ENCODE results near the gene VPS52.

VPS52 gene

GRCh38 chr6:33305052-33305451, 33.4 kb upstream of the VPS52 start:
- H3K4me1 Mint-ChIP-seq: peaks cover 14% of the 10 kb centered on the region
- H3K27ac Mint-ChIP-seq: no peak overlapping the region
- peaks cover 7% of the 10 kb centered on the region for H3K27me3 Mint-ChIP-seq (ENCODE audit: low read depth, poor library complexity)
- H3K4me3 Mint-ChIP-seq: no peak overlapping the region
- H3K9me3 Mint-ChIP-seq: no peaks in the 10 kb centered on the region
- H3K36me3 Mint-ChIP-seq (ENCODE audit: low read depth): no peaks in the 10 kb centered on the region
- TF ChIP-seq CTCF (IDR thresholded peaks at IDR 0.05): no peak
- DNase-seq: no peak

GRCh38 chr6:33304216-33304615, 32.5 kb upstream of the VPS52 start:
- no peaks in the 10 kb centered on the region for H3K36me3 Mint-ChIP-seq (ENCODE audit: low read depth)
- peaks cover 3% of the 10 kb centered on the region for H3K27me3 Mint-ChIP-seq (ENCODE audit: low read depth, poor library complexity)
- no peak for DNase-seq
- no peak for TF ChIP-seq CTCF (IDR thresholded peaks at IDR 0.05)
- peaks cover 23% of the 10 kb centered on the region for H3K4me1 Mint-ChIP-seq
- H3K9me3 Mint-ChIP-seq: no peaks in the 10 kb centered on the region
- no peak overlapping the region for H3K27ac Mint-ChIP-seq
- no peak overlapping the region for H3K4me3 Mint-ChIP-seq

GRCh38 chr6:33301877-33302276, 30.2 kb upstream of the VPS52 start:
- DNase-seq: no peak
- H3K9me3 Mint-ChIP-seq: no peaks in the 10 kb centered on the region
- H3K27ac Mint-ChIP-seq: no peak overlapping the region
- TF ChIP-seq CTCF (IDR thresholded peaks at IDR 0.05): no peak
- peaks cover 3% of the 10 kb centered on the region for H3K27me3 Mint-ChIP-seq (ENCODE audit: low read depth, poor library complexity)
- no peaks in the 10 kb centered on the region for H3K36me3 Mint-ChIP-seq (ENCODE audit: low read depth)
- H3K4me1 Mint-ChIP-seq: peaks cover 29% of the 10 kb centered on the region
- peak overlapping the region; percentile 98 for H3K4me3 Mint-ChIP-seq

- TF ChIP-seq CTCF (IDR thresholded peaks at IDR 0.05): peak; percentile 61
- H3K27ac Mint-ChIP-seq: peak overlapping the region; percentile 99
- peak overlapping the region; percentile 98 for H3K4me3 Mint-ChIP-seq
- H3K36me3 Mint-ChIP-seq (ENCODE audit: low read depth): no peaks in the 10 kb centered on the region
- H3K27me3 Mint-ChIP-seq (ENCODE audit: low read depth, poor library complexity): peaks cover 3% of the 10 kb centered on the region
- no peaks in the 10 kb centered on the region for H3K9me3 Mint-ChIP-seq
- peaks cover 43% of the 10 kb centered on the region for H3K4me1 Mint-ChIP-seq
- DNase-seq: peak; percentile 91
Measured at GRCh38 chr6:33299237-33299944, 27.7 kb upstream of the VPS52 start.

GRCh38 chr6:33298773-33299236, 27.1 kb upstream of the VPS52 start, which contains the start of gene RGL2:
Gene RGL2, minus strand, starts transcription at chr6:33298942. Its CDS starts 332 bp downstream, at chr6:33298610.
- peak; percentile 52 for DNase-seq
- Mint-ChIP-seq H3K4me3 (peak within 1 kb of the TSS; percentile 98), H3K4me1 (peaks cover 43% of the 10 kb centered on the region), H3K9me3 (no peaks in the 10 kb centered on the region), H3K27me3 (ENCODE audit: low read depth, poor library complexity) (peaks cover 3% of the 10 kb centered on the region), H3K27ac (peak within 1 kb of the TSS; percentile 100), H3K36me3 (ENCODE audit: low read depth) (peaks cover 4% of the 10 kb centered on the region)
- no peak for TF ChIP-seq CTCF (IDR thresholded peaks at IDR 0.05)

All from nephron progenitor cell (in vitro differentiated cells).